SH-SY5Y (cell line): ENCODE measurements around the gene CASP10.

ENCODE experiments used
- GATA2 ChIP-seq: IDR thresholded peaks from 2 replicates; pipeline ENCODE4 v1.6.1; 2011; ENCODE audit warnings: mild to moderate bottlenecking, low read depth, low read length
- GATA3 ChIP-seq: IDR thresholded peaks from 2 replicates; pipeline ENCODE4 v1.6.1; 2011; ENCODE audit warnings: low read depth, mild to moderate bottlenecking, low read length, moderate library complexity

DNA sequence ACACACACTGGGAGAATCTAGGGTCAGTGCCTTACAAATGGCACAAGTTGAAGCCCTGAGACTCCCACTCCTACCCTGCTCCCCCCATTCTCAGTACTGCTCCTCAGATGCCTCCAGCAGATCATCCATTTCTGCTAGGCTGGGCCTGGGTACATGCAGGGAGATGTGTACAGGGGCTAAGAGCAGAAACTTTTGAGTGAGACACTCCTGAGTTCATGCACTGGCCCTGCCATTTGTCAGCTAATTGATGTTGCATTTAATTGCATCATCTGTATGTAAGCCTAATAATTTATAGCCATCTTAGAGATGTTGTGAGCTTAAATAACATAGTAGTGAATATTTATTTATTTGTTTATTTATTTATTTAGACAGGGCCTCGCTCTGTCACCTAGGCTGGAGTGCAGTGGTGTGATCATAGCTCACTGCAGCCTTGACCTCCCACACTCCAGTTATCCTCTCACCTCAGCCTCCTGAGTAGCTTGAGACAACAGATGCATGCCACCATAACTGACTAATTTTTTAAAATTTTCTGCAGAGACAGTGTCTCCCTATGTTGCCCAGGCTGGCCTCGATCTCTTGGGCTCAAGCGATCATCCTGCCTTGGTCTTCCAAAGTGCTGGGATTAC lies 72.6 kb downstream of the CASP10 start:
- TF ChIP-seq GATA3 (no peak), GATA2 (no peak)
